Fibroblast of lung (primary cell): ENCODE data around the gene ACER1. TPM values are rescaled to one million over a fixed set of nuclear protein-coding genes. Genes with fewer than 3 reads are reported as not detected.
"Not testable (repeated sequence)": the region's sequence is repeated elsewhere in the genome, so short reads cannot be mapped to it uniquely, and the experiment has no call there.

Experiments
- DNase-seq, 2 donors: peaks; one replicate each; pipeline versions ENCODE4 v3.0.0 to v3.0.0-alpha.2; 2010; ENCODE audit warnings: low read depth in 2 of 2
- H2AFZ ChIP-seq: 2 replicates; pipeline ENCODE4 v1.5.1; 2012; ENCODE audit warnings: low read length, control low read depth, inconsistent platforms
- H3K27ac ChIP-seq: 2 replicates; pipeline ENCODE4 v1.5.1; 2011; ENCODE audit warnings: low read length, control low read depth; ENCODE audit not compliant: insufficient read depth
- H3K27me3 ChIP-seq: 2 replicates; pipeline ENCODE4 v1.5.1; 2011; ENCODE audit warnings: mild to moderate bottlenecking, low read length; ENCODE audit not compliant: control insufficient read depth, insufficient read depth
- H3K36me3 ChIP-seq: 2 replicates; pipeline ENCODE4 v1.5.1; 2011; ENCODE audit warnings: low read length; ENCODE audit not compliant: control insufficient read depth, insufficient read depth
- H3K4me1 ChIP-seq: 2 replicates; pipeline ENCODE4 v1.5.1; 2011; ENCODE audit warnings: low read length; ENCODE audit not compliant: control insufficient read depth, insufficient read depth; ENCODE audit errors: extremely low read depth
- H3K4me2 ChIP-seq: 2 replicates; pipeline ENCODE4 v1.5.1; 2011; ENCODE audit warnings: low read length, control low read depth; ENCODE audit not compliant: insufficient read depth; ENCODE audit errors: extremely low read depth
- H3K4me3 ChIP-seq, 4 experiments: fragments of 200-600 bp in 1 of 4; sonication (generic) in 1 of 4; replicated peaks in 1 of 4; 2 replicates each; pipeline ENCODE4 v1.5.1; 2011 to 2016; ENCODE audit warnings: low read length in 4 of 4, low read depth in 3 of 4, mild to moderate bottlenecking in 3 of 4, control low read depth in 2 of 4, inconsistent platforms in 1 of 4, mixed read lengths in 1 of 4; ENCODE audit not compliant: insufficient read depth in 1 of 4; ENCODE audit errors: control extremely low read depth in 1 of 4
- H3K79me2 ChIP-seq: 2 replicates; pipeline ENCODE4 v1.5.1; 2012; ENCODE audit warnings: mild to moderate bottlenecking, low read length, inconsistent platforms; ENCODE audit not compliant: control insufficient read depth, insufficient read depth
- H3K9ac ChIP-seq: 2 replicates; pipeline ENCODE4 v1.5.1; 2011; ENCODE audit warnings: mild to moderate bottlenecking, low read length, control low read depth; ENCODE audit not compliant: insufficient read depth
- H3K9me3 ChIP-seq: 2 replicates; pipeline ENCODE4 v1.5.1; 2012; ENCODE audit warnings: low read depth, low read length; ENCODE audit not compliant: control insufficient read depth, insufficient read depth
- H4K20me1 ChIP-seq: 2 replicates; pipeline ENCODE4 v1.5.1; 2011; ENCODE audit warnings: low read length; ENCODE audit not compliant: control insufficient read depth, insufficient read depth; ENCODE audit errors: extremely low read depth
- EZH2 ChIP-seq: IDR thresholded peaks from 2 replicates; pipeline ENCODE4 v1.5.1; 2012; ENCODE audit warnings: low read length, control low read depth, mild to moderate bottlenecking; ENCODE audit errors: missing control alignments
- polyA plus RNA-seq, 2 donors: library from polyadenylated mRNA; depleted of rRNA in 1 of 2; stranded (reverse) in 1 of 2; unstranded in 1 of 2; fragments of >200 nt; gene quantifications; 2 replicates each; pipeline ENCODE4 v1.2.1, GENCODE V29; 2011 to 2012; ENCODE audit warnings: missing spikeins in 1 of 2
- total RNA-seq: library from RNA; depleted of rRNA; stranded (reverse); fragments of >200 nt; gene quantifications from 2 replicates; pipeline ENCODE4 v1.2.1, GENCODE V29; 2014
- TF ChIP-seq, protein P1 (sequence below), 2 donors: IDR thresholded peaks in 1 of 2; conservative IDR thresholded peaks in 1 of 2; 1 replicate in 1 of 2; 2 replicates in 1 of 2; pipeline ENCODE4 v1.5.1; 2011 to 2012; ENCODE audit warnings: low read length in 2 of 2, control low read depth in 1 of 2, inconsistent platforms in 1 of 2, low read depth in 1 of 2, mild to moderate bottlenecking in 1 of 2

The ACER1 gene
- total and polyA plus RNA-seq, 2 donors (not counting 1 experiment from before 2014, with no cell fraction given), result not detected

DNA sequence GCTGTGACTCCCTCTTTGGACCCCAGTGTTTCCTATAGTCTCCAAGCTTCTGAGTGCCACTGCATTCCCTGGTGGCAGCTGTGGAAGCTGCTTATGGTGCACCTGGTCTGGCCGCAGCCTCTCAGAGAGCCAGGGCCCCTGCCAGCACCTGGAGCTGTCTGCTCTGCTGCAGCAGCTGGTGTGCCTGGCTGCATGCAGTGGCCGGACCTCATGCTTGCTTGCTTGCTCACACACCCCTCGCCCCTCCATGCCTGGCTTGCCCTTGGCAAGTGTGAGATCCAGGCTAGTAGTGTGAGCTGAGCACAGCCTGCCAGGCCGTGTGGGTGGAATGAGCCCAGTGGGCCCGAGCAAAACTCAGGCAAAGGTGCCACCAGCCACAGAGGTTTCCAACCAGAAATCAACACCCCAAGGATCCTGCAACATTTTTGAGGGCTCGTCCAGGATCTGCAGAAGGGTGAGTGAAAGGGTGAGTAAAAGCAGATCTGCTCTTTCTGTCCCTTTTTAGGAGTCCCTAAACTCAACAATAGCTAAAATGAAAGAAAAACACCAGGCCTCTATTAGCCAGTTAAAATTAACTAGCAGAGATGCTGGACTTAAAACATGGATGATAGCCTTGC lies 46.0 kb downstream of the ACER1 start:
- Histone ChIP-seq H3K4me2 (no peak overlapping the region), H3K9me3 (no peaks in the 10 kb centered on the region), H2AFZ (no peak overlapping the region)

DNA sequence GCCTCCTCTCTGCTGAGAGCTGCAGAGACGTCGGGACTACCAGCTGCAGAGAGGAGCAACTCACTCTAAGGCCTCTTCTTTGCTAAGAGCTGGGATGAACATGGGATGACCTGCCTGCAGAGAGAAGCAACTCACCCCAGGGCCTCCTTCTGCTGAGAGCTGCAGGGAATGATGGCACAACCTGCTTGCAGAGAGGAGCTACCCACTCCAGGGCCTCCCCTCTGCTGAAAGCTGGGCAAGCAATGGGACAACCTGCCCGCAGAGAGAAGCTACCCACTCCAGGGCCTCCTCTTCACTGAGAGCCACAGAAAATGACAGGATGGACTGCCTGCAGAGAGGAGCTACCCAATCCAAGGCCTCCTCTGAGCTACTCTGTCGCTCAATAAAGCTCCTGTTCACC lies 46.7 kb downstream of the ACER1 start:
- Histone ChIP-seq H2AFZ (no peak overlapping the region), H3K36me3 (no peaks in the 10 kb centered on the region), H3K9ac (no peak overlapping the region), H3K27me3 (no peaks in the 10 kb centered on the region), H3K4me3 (no peak overlapping the region), H3K27ac (no peak overlapping the region), H4K20me1 (no peaks in the 10 kb centered on the region), H3K9me3 (no peaks in the 10 kb centered on the region), H3K79me2 (no peaks in the 10 kb centered on the region), H3K4me1 (no peaks in the 10 kb centered on the region), H3K4me2 (no peak overlapping the region)
- TF ChIP-seq EZH2, result no peak
- TF ChIP-seq, protein P1, sequence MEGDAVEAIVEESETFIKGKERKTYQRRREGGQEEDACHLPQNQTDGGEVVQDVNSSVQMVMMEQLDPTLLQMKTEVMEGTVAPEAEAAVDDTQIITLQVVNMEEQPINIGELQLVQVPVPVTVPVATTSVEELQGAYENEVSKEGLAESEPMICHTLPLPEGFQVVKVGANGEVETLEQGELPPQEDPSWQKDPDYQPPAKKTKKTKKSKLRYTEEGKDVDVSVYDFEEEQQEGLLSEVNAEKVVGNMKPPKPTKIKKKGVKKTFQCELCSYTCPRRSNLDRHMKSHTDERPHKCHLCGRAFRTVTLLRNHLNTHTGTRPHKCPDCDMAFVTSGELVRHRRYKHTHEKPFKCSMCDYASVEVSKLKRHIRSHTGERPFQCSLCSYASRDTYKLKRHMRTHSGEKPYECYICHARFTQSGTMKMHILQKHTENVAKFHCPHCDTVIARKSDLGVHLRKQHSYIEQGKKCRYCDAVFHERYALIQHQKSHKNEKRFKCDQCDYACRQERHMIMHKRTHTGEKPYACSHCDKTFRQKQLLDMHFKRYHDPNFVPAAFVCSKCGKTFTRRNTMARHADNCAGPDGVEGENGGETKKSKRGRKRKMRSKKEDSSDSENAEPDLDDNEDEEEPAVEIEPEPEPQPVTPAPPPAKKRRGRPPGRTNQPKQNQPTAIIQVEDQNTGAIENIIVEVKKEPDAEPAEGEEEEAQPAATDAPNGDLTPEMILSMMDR (conservative IDR thresholded peaks at IDR 0.05 in 1 of 2, IDR thresholded peaks at IDR 0.05 in 1 of 2; ENCODE audit: low read depth in 1 of 2, low read length in 2 of 2), result no peak
- DNase-seq, result no peak

More for the DNA sequence above, 46.0 kb downstream of the ACER1 start:
- H3K4me1 ChIP-seq, result no peaks in the 10 kb centered on the region
- peak in 1 of 2 donors; percentile 26 for DNase-seq
- no peaks in the 10 kb centered on the region for H3K36me3 ChIP-seq
- H4K20me1 ChIP-seq, result no peaks in the 10 kb centered on the region
- TF ChIP-seq EZH2, result no peak
- TF ChIP-seq, protein P1 (conservative IDR thresholded peaks at IDR 0.05 in 1 of 2, IDR thresholded peaks at IDR 0.05 in 1 of 2; ENCODE audit: low read depth in 1 of 2, low read length in 2 of 2), result no peak
- no peak overlapping the region for H3K9ac ChIP-seq
- no peak overlapping the region for H3K4me3 ChIP-seq
- no peak overlapping the region for H3K27ac ChIP-seq
- no peaks in the 10 kb centered on the region for H3K27me3 ChIP-seq
- H3K79me2 ChIP-seq, result no peaks in the 10 kb centered on the region

- not testable (repeated sequence) for H3K4me1 ChIP-seq, H3K27me3 ChIP-seq, H3K27ac ChIP-seq, H3K9ac ChIP-seq, H3K4me3 ChIP-seq, H4K20me1 ChIP-seq, H3K36me3 ChIP-seq, H3K4me2 ChIP-seq, DNase-seq, H2AFZ ChIP-seq, H3K9me3 ChIP-seq
- H3K79me2 ChIP-seq, result peaks cover 20% of the 10 kb centered on the region
Measured at GRCh38 chr19:6282393-6282792, 51.0 kb downstream of the ACER1 start.
